KMS-11 (cell line): ENCODE results near the gene TUT4.

ENCODE experiments used
- H2AFZ ChIP-seq: fragments of 200-600 bp; sonication (generic); 2 replicates; pipeline ENCODE4 v1.6.1; 2016; ENCODE audit warnings: antibody characterized with exemption, mixed run types, low read depth
- H3K27ac ChIP-seq: fragments of 200-600 bp; sonication (generic); 2 replicates; pipeline ENCODE4 v1.6.1; 2016; ENCODE audit warnings: mild to moderate bottlenecking, mixed run types
- H3K27me3 ChIP-seq: fragments of 200-600 bp; sonication (generic); 2 replicates; pipeline ENCODE4 v1.6.1; 2017; ENCODE audit warnings: mild to moderate bottlenecking, low read depth, mixed run types, moderate library complexity; ENCODE audit not compliant: insufficient read depth
- H3K36me3 ChIP-seq: fragments of 200-600 bp; sonication (generic); 2 replicates; pipeline ENCODE4 v1.6.1; 2017; ENCODE audit warnings: mild to moderate bottlenecking, mixed run types; ENCODE audit not compliant: insufficient read depth
- H3K4me1 ChIP-seq: fragments of 200-600 bp; sonication (generic); 2 replicates; pipeline ENCODE4 v1.6.1; 2016; ENCODE audit warnings: mild to moderate bottlenecking, low read depth, mixed run types; ENCODE audit not compliant: poor library complexity, severe bottlenecking
- H3K4me2 ChIP-seq: fragments of 200-600 bp; sonication (generic); 2 replicates; pipeline ENCODE4 v1.7.0; 2016; ENCODE audit warnings: mild to moderate bottlenecking, mixed run types
- H3K4me3 ChIP-seq: fragments of 200-600 bp; sonication (generic); IDR thresholded peaks from 2 replicates; pipeline ENCODE4 v1.6.1; 2017; ENCODE audit warnings: low read depth, low read length, mixed read lengths; ENCODE audit not compliant: insufficient read depth
- H3K79me2 ChIP-seq: fragments of 200-600 bp; sonication (generic); 2 replicates; pipeline ENCODE4 v1.6.1; 2016; ENCODE audit warnings: low read depth, mixed run types; ENCODE audit not compliant: insufficient read depth
- H3K9ac ChIP-seq: fragments of 200-600 bp; sonication (generic); 2 replicates; pipeline ENCODE4 v1.6.1; 2016; ENCODE audit warnings: mild to moderate bottlenecking, mixed run types
- H4K20me1 ChIP-seq: fragments of 200-600 bp; sonication (generic); 2 replicates; pipeline ENCODE4 v1.6.1; 2016; ENCODE audit warnings: mild to moderate bottlenecking, mixed run types; ENCODE audit not compliant: insufficient read depth
- CTCF ChIP-seq: fragments of 200-600 bp; sonication (generic); conservative IDR thresholded peaks from 2 replicates; pipeline ENCODE4 v1.6.1; 2017; ENCODE audit warnings: low read depth, mild to moderate bottlenecking, antibody characterized with exemption, low read length, moderate library complexity, mixed read lengths

TUT4 gene

GRCh38 chr1:52506920-52507546, 45.9 kb downstream of the TUT4 start:
- Histone ChIP-seq H3K79me2 (no peaks in the 10 kb centered on the region), H2AFZ (no peak overlapping the region), H3K27ac (no peak overlapping the region), H4K20me1 (no peaks in the 10 kb centered on the region), H3K36me3 (no peaks in the 10 kb centered on the region), H3K27me3 (no peaks in the 10 kb centered on the region), H3K4me3 (no peak overlapping the region), H3K9ac (no peak overlapping the region), H3K4me1 (no peaks in the 10 kb centered on the region), H3K4me2 (no peak overlapping the region)
- TF ChIP-seq CTCF = no peak

- no peaks in the 10 kb centered on the region for H3K36me3 ChIP-seq
- H3K79me2 ChIP-seq = no peaks in the 10 kb centered on the region
These were observed 46.5 kb downstream of the TUT4 start for GRCh38 chr1:52506349-52506748.

GRCh38 chr1:52504720-52505119, 48.2 kb downstream of the TUT4 start:
- no peak overlapping the region for H3K9ac ChIP-seq
- no peak overlapping the region for H3K4me2 ChIP-seq
- no peak overlapping the region for H3K4me3 ChIP-seq
- H4K20me1 ChIP-seq = no peaks in the 10 kb centered on the region
- TF ChIP-seq CTCF = no peak
- no peak overlapping the region for H3K27ac ChIP-seq
- no peaks in the 10 kb centered on the region for H3K27me3 ChIP-seq
- H2AFZ ChIP-seq = no peak overlapping the region
- H3K79me2 ChIP-seq = no peaks in the 10 kb centered on the region; the same call in 1 of the 2 replicates
- no peaks in the 10 kb centered on the region for H3K4me1 ChIP-seq
- H3K36me3 ChIP-seq = no peaks in the 10 kb centered on the region

More at GRCh38 chr1:52506349-52506748, 46.5 kb downstream of the TUT4 start:
- Histone ChIP-seq H4K20me1 (no peaks in the 10 kb centered on the region), H3K4me1 (no peaks in the 10 kb centered on the region), H3K4me2 (no peak overlapping the region), H3K9ac (no peak overlapping the region), H3K4me3 (no peak overlapping the region), H3K27me3 (no peaks in the 10 kb centered on the region), H2AFZ (no peak overlapping the region), H3K27ac (no peak overlapping the region)
- no peak for TF ChIP-seq CTCF

GRCh38 chr1:52503706-52504105, 49.2 kb downstream of the TUT4 start:
- no peaks in the 10 kb centered on the region for H3K4me1 ChIP-seq
- H4K20me1 ChIP-seq = no peaks in the 10 kb centered on the region; the same call in 1 of the 2 replicates
- H2AFZ ChIP-seq = no peak overlapping the region
- H3K4me2 ChIP-seq = no peak overlapping the region
- H3K27me3 ChIP-seq = no peaks in the 10 kb centered on the region
- no peak overlapping the region for H3K27ac ChIP-seq
- no peak for TF ChIP-seq CTCF
- no peak overlapping the region for H3K9ac ChIP-seq
- no peak overlapping the region for H3K4me3 ChIP-seq
- peaks cover 5% of the 10 kb centered on the region; the same call in 1 of the 2 replicates for H3K79me2 ChIP-seq
- no peaks in the 10 kb centered on the region for H3K36me3 ChIP-seq
